GM18951 (cell line): ENCODE measurements around the gene SPATA1.
"Not testable (repeated sequence)": the region's sequence is repeated elsewhere in the genome, so short reads cannot be mapped to it uniquely, and the experiment has no call there.

Experiments used
- POLR2A ChIP-seq: IDR thresholded peaks from 4 replicates; pipeline ENCODE4 v1.6.1; 2011; ENCODE audit warnings: mild to moderate bottlenecking; ENCODE audit not compliant: insufficient read length, insufficient read depth; ENCODE audit errors: extremely low read depth
- in situ Hi-C: fragments of 300-500 bp; cut with MboI; formaldehyde crosslinking; loops from one replicate; pipeline ENCODE4 v1.12.0; 2022; ENCODE audit warnings: low sequenced_read_pairs, mixed read lengths, inconsistent platforms; ENCODE audit not compliant: unreplicated experiment

SPATA1 gene

DNA sequence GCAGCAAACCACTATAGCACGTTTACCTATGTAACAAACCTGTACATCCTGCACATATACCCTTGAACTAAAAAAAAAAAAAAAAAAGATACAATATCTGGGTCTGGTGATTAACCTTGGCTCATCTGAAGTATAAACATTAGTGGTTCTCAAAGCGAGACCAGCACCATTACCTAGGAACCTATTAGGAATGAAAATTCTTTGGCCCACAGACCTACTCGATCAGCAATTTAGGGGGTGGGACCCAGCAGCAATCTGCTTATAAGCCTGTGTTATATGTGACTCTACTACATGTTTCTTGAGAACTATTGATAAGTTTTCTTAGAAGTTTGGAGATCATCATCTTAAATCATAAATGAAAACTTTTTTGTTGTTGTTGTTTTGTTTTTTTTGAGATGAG is 9.7 kb upstream of the SPATA1 start:
- in situ Hi-C loops: no loop called here
- TF ChIP-seq POLR2A: no peak

GRCh38 chr1:84497631-84498275 is 8.4 kb upstream of the SPATA1 start:
- in situ Hi-C loops: no loop called here
- TF ChIP-seq POLR2A: no peak

DNA sequence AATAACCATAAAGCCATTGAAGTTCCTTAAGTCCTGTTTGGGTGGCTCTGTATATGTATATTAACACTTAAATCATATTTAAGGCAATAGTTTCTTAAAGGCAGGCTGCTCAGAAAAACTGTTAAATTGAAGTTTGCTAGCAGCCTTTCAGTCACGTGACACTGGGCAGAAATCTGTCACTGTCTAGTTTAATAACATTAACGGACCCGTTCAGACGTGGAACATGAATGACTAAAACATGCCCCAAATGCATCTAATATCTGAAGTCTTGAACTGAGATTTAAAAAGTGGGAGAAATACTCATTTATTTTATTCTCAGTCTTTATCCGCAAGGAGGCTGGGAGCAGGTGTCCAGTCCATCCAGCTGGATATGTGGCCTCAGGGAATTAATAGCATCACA is 3.3 kb upstream of the SPATA1 start:
- no peak for TF ChIP-seq POLR2A
- in situ Hi-C loops: no loop called here

- TF ChIP-seq POLR2A: no peak
- in situ Hi-C loops: no loop called here
Measured at GRCh38 chr1:84504580-84505492, 1.4 kb upstream of the SPATA1 start.

GRCh38 chr1:84505493-84506001 is 639 bp upstream of the SPATA1 start:
- in situ Hi-C loops: no loop called here
- no peak for TF ChIP-seq POLR2A

GRCh38 chr1:84506729-84507453 is 705 bp downstream of the SPATA1 start:
- in situ Hi-C loops: no loop called here
- no peak for TF ChIP-seq POLR2A

GRCh38 chr1:84507887-84508286 is 1.7 kb downstream of the SPATA1 start:
- in situ Hi-C loops: not testable (repeated sequence)

DNA sequence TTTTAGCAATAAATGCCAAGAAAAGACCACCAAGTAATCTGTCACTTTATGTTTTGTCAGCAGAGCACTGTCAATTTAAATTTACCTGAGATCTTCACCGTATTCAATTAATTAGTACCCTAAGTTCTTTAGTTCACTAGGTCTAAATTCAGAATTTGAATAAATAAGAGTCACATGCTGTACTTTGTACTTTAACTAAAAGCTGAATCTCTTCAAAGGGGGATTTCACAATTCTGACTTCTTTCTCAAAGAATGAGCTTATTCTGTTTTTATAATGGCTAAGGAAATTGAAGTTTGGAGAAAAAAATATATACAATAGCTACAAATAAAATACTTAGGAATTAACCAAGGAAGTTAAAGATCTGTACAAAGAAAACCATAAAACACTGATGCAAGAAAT is 2.3 kb downstream of the SPATA1 start:
- no peak for TF ChIP-seq POLR2A
- in situ Hi-C loops: no loop called here

DNA sequence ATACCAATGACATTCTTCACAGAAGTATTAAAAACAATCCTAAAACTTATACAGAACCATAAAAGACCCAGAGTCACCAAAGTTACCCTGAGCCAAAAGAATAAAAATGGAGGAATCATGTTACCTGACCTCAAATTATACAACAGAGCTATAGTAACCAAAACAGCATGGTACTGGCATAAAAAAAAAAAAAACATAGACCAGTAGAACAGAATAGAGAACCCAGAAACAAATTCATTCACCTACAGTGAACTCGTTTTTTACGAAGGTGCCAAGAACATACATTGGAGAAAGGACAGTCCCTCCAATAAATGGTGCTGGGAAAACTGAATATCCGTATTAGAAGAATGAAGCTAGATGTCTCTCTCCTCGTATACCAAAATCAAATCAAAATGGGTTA is 2.8 kb downstream of the SPATA1 start:
- no peak for TF ChIP-seq POLR2A
- in situ Hi-C loops: no loop called here

DNA sequence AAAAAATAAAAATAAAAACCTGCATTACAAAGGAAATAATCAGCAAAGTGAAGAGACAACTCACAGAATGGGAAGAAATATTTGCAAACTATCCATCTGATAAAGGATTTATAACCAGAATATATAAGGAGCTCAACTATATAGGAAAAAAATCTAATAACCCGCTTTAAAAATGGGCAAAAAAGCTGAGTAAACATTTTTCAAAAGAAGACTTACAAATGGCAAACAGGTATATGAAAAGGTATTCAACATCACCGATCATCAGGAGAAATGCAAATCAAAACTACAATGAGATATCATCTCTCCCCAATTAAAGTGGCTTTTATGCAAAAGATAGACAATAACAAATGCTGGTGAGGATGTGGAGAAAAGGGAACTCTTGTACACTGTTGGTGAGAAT is 4.0 kb downstream of the SPATA1 start:
- in situ Hi-C loops: no loop called here
- TF ChIP-seq POLR2A: no peak

GRCh38 chr1:84510668-84511067 is 4.5 kb downstream of the SPATA1 start:
- in situ Hi-C loops: no loop called here
- TF ChIP-seq POLR2A: no peak

DNA sequence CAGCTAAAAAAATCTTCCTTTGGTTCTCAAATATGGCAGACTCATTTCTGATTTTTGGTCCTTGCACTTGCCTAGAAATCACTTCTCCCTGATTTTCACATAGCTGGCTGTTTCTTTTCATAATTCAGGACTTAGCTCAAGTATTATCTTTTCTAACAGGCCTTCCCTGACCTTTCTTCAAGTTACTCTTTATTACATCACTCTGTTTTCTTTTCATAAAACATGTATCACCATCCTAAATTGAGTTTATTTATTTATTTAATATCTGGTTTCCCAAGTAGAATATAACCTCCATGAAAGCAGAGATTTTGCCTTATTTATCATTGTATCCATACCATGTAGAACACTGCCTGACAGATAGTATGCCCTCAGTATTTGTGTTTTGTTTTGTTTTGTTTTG is 18.4 kb downstream of the SPATA1 start:
- in situ Hi-C loops: no loop called here
- no peak for TF ChIP-seq POLR2A

GRCh38 chr1:84525779-84526178 is 19.6 kb downstream of the SPATA1 start:
- no peak for TF ChIP-seq POLR2A
- in situ Hi-C loops: no loop called here
